A673 (cell line): ENCODE results near the gene GJB6.
"Not testable (repeated sequence)": the region's sequence is repeated elsewhere in the genome, so short reads cannot be mapped to it uniquely, and the experiment has no call there.

Experiments
- CTCF ChIP-seq: fragments of 300-800, 200-600 bp; sonication (generic); conservative IDR thresholded peaks from 2 replicates; pipeline ENCODE4 v1.5.1; 2017; ENCODE audit warnings: low read depth, mild to moderate bottlenecking, antibody characterized with exemption, low read length, moderate library complexity, mixed read lengths
- EZH2 ChIP-seq: fragments of 200-600 bp; sonication (generic); IDR thresholded peaks from 2 replicates; pipeline ENCODE4 v1.6.1; 2017; ENCODE audit warnings: borderline replicate concordance, low read depth, mild to moderate bottlenecking, mixed read lengths, antibody characterized with exemption, low read length; ENCODE audit not compliant: poor library complexity, severe bottlenecking

- TF ChIP-seq CTCF, EZH2: not testable (repeated sequence)
Observed at GRCh38 chr13:20276901-20277300, 44.8 kb upstream of the GJB6 start.
